H9 (cell line): ENCODE measurements around the gene PRDM1. TPM values are rescaled to one million over a fixed set of nuclear protein-coding genes. Genes with fewer than 3 reads are reported as not detected.

Source experiments
- DNase-seq: peaks from one replicate; pipeline ENCODE4 v3.0.0-alpha.2; 2017
- H2AFZ ChIP-seq: one replicate; pipeline ENCODE4 v1.6.1; 2013; ENCODE audit warnings: mild to moderate bottlenecking, low read length, control low read depth, moderate library complexity
- H2AK5ac ChIP-seq: 2 replicates; pipeline ENCODE4 v1.6.1; 2013; ENCODE audit warnings: low read length, control low read depth, mixed read lengths; ENCODE audit not compliant: insufficient read length
- H2BK120ac ChIP-seq: one replicate; pipeline ENCODE4 v1.6.1; 2013; ENCODE audit warnings: low read depth, mild to moderate bottlenecking, low read length, control low read depth, inconsistent platforms; ENCODE audit not compliant: poor library complexity, severe bottlenecking
- H2BK12ac ChIP-seq: 2 replicates; pipeline ENCODE4 v1.6.1; 2013; ENCODE audit warnings: low read length, control low read depth, mixed read lengths, low read depth; ENCODE audit not compliant: insufficient read length
- H2BK15ac ChIP-seq: 2 replicates; pipeline ENCODE4 v1.6.1; 2013; ENCODE audit warnings: low read depth, low read length, control low read depth
- H2BK20ac ChIP-seq: one replicate; pipeline ENCODE4 v1.6.1; 2013; ENCODE audit warnings: low read depth, mild to moderate bottlenecking, low read length, control low read depth, inconsistent platforms; ENCODE audit not compliant: poor library complexity, severe bottlenecking
- H2BK5ac ChIP-seq: 2 replicates; pipeline ENCODE4 v1.6.1; 2013; ENCODE audit warnings: low read length, control low read depth, mixed read lengths; ENCODE audit not compliant: insufficient read length
- H3K14ac ChIP-seq: 2 replicates; pipeline ENCODE4 v1.6.1; 2013; ENCODE audit warnings: low read length, control low read depth; ENCODE audit not compliant: insufficient read depth
- H3K18ac ChIP-seq: 2 replicates; pipeline ENCODE4 v1.6.1; 2013; ENCODE audit warnings: low read depth, mild to moderate bottlenecking, mixed read lengths, low read length, control low read depth; ENCODE audit not compliant: insufficient read length
- H3K23ac ChIP-seq: 2 replicates; pipeline ENCODE4 v1.6.1; 2013; ENCODE audit warnings: low read length, control low read depth, mixed read lengths, low read depth; ENCODE audit not compliant: insufficient read length
- H3K23me2 ChIP-seq: 2 replicates; pipeline ENCODE4 v1.6.1; 2013; ENCODE audit warnings: low read depth, mild to moderate bottlenecking, mixed read lengths, low read length, control low read depth; ENCODE audit not compliant: insufficient read length, poor library complexity, severe bottlenecking
- H3K27ac ChIP-seq: 2 replicates; pipeline ENCODE4 v1.5.1; 2013; ENCODE audit warnings: low read length, control low read depth, mixed read lengths, low read depth; ENCODE audit not compliant: insufficient read length
- H3K27me3 ChIP-seq: 2 replicates; pipeline ENCODE4 v1.6.1; 2013; ENCODE audit warnings: low read length, control low read depth, inconsistent platforms; ENCODE audit not compliant: insufficient read depth
- H3K4ac ChIP-seq: 2 replicates; pipeline ENCODE4 v1.6.1; 2013; ENCODE audit warnings: low read depth, mild to moderate bottlenecking, control low read depth, inconsistent platforms, low read length, moderate library complexity
- H3K4me1 ChIP-seq: 2 replicates; pipeline ENCODE4 v1.6.1; 2013; ENCODE audit warnings: low read length, control low read depth, inconsistent platforms; ENCODE audit not compliant: insufficient read depth
- H3K4me2 ChIP-seq: 2 replicates; pipeline ENCODE4 v1.6.1; 2013; ENCODE audit warnings: low read length, control low read depth, mixed read lengths; ENCODE audit not compliant: insufficient read length, insufficient read depth
- H3K56ac ChIP-seq: 2 replicates; pipeline ENCODE4 v1.6.1; 2013; ENCODE audit warnings: low read depth, mild to moderate bottlenecking, mixed read lengths, low read length, control low read depth; ENCODE audit not compliant: insufficient read length
- H3K79me1 ChIP-seq: 2 replicates; pipeline ENCODE4 v1.6.1; 2013; ENCODE audit warnings: low read depth, mild to moderate bottlenecking, moderate library complexity, low read length, control low read depth, inconsistent platforms; ENCODE audit not compliant: insufficient read depth, poor library complexity, severe bottlenecking
- H3K79me2 ChIP-seq: 2 replicates; pipeline ENCODE4 v1.6.1; 2013; ENCODE audit warnings: low read length, control low read depth, inconsistent platforms; ENCODE audit not compliant: insufficient read depth
- H3K9ac ChIP-seq: 2 replicates; pipeline ENCODE4 v1.6.1; 2013; ENCODE audit warnings: low read length, control low read depth, mixed read lengths; ENCODE audit not compliant: insufficient read length; ENCODE audit errors: extremely low read depth
- H3K9me3 ChIP-seq: one replicate; pipeline ENCODE4 v1.6.1; 2013; ENCODE audit warnings: low read depth, low read length, inconsistent platforms; ENCODE audit not compliant: control insufficient read depth
- H3T11ph ChIP-seq: one replicate; pipeline ENCODE4 v1.6.1; 2013; ENCODE audit warnings: mild to moderate bottlenecking, low read length, control low read depth, inconsistent platforms
- H4K20me1 ChIP-seq: one replicate; pipeline ENCODE4 v1.6.1; 2013; ENCODE audit not compliant: control insufficient read depth, insufficient read length, insufficient read depth
- H4K5ac ChIP-seq: 2 replicates; pipeline ENCODE4 v1.6.1; 2013; ENCODE audit warnings: low read depth, mild to moderate bottlenecking, mixed read lengths, low read length, control low read depth; ENCODE audit not compliant: insufficient read length
- H4K8ac ChIP-seq: replicated peaks from 2 replicates; pipeline ENCODE4 v1.6.1; 2013; ENCODE audit warnings: low read length, control low read depth, mixed read lengths, low read depth; ENCODE audit not compliant: insufficient read length
- H4K91ac ChIP-seq: 2 replicates; pipeline ENCODE4 v1.6.1; 2013; ENCODE audit warnings: low read depth, mild to moderate bottlenecking, moderate library complexity, mixed read lengths, low read length, control low read depth; ENCODE audit not compliant: insufficient read length
- H3K27ac Mint-ChIP-seq, 3 experiments: 2 replicates in 2 of 3; 3 replicates in 1 of 3; pipeline ENCODE4 v1.8.0; 2020 to 2021; ENCODE audit warnings: mixed read lengths in 3 of 3, mild to moderate bottlenecking in 1 of 3, moderate library complexity in 1 of 3
- H3K27me3 Mint-ChIP-seq: 2 replicates; pipeline ENCODE4 v1.8.0; 2021; ENCODE audit warnings: low read depth, mild to moderate bottlenecking, moderate library complexity, mixed read lengths
- H3K36me3 Mint-ChIP-seq, 3 experiments: 2 replicates in 2 of 3; 3 replicates in 1 of 3; pipeline ENCODE4 v1.8.0; 2020 to 2021; ENCODE audit warnings: low read depth in 3 of 3, mixed read lengths in 3 of 3; ENCODE audit not compliant: insufficient read depth in 1 of 3
- H3K4me1 Mint-ChIP-seq, 2 experiments: 2 replicates each; pipeline ENCODE4 v1.8.0; 2020; ENCODE audit warnings: mixed read lengths in 2 of 2
- H3K4me3 Mint-ChIP-seq, 2 experiments: 2 replicates in 1 of 2; 3 replicates in 1 of 2; pipeline ENCODE4 v1.8.0; 2020 to 2021; ENCODE audit warnings: mild to moderate bottlenecking in 2 of 2, mixed read lengths in 2 of 2, moderate library complexity in 1 of 2
- H3K9me3 Mint-ChIP-seq, 2 experiments: 2 replicates in 1 of 2; 3 replicates in 1 of 2; pipeline ENCODE4 v1.8.0; 2020; ENCODE audit warnings: mild to moderate bottlenecking in 2 of 2, mixed read lengths in 2 of 2, moderate library complexity in 1 of 2
- CTCF ChIP-seq: fragments of 200-600 bp; sonication (generic); conservative IDR thresholded peaks from 3 replicates; pipeline ENCODE4 v1.8.0; 2021; ENCODE audit warnings: antibody characterized with exemption, mild to moderate bottlenecking
- WGBS: extraction: QIAGEN DNeasy Blood & Tissue Kit; methylation state at CpG from one replicate; pipeline ENCODE4 v1.1.7; 2013; ENCODE audit warnings: missing lambda C conversion rate, low lambda C conversion rate, mixed read lengths; ENCODE audit not compliant: insufficient read length; ENCODE audit errors: extremely low coverage; 5-methylcytosine and 5-hydroxymethylcytosine counted together
- total RNA-seq: library from RNA; stranded (reverse); gene quantifications from 2 replicates; pipeline ENCODE4 v1.2.1, GENCODE V29; 2021

Gene PRDM1
- total RNA-seq, 1 experiment from 2014 or later, result 2.9 TPM

GRCh38 chr6:106046854-106047200 lies 39.3 kb upstream of the PRDM1 start:
- no peak overlapping the region for H4K5ac ChIP-seq
- H3K27me3 Mint-ChIP-seq, result peaks cover 27% of the 10 kb centered on the region
- no peak overlapping the region for H3K56ac ChIP-seq
- H3K79me2 ChIP-seq, result no peaks in the 10 kb centered on the region
- H3K27ac ChIP-seq, result no peak overlapping the region
- H4K20me1 ChIP-seq, result no peaks in the 10 kb centered on the region
- H3K4me1 Mint-ChIP-seq, result peaks cover 18 to 23% of the 10 kb centered on the region in 2 experiments
- H3K4ac ChIP-seq, result no peak overlapping the region
- no peak overlapping the region for H3K4me3 Mint-ChIP-seq
- no peak for DNase-seq
- no peak overlapping the region for H2BK20ac ChIP-seq
- no peak overlapping the region for H4K8ac ChIP-seq
- H3K4me1 ChIP-seq, result peaks cover 2% of the 10 kb centered on the region; the same call in 1 of the 2 replicates
- H3K14ac ChIP-seq, result no peak overlapping the region
- H2BK12ac ChIP-seq, result no peak overlapping the region
- H3K27me3 ChIP-seq, result no peaks in the 10 kb centered on the region; the same call in 1 of the 2 replicates
- H2BK15ac ChIP-seq, result no peak overlapping the region
- H3K18ac ChIP-seq, result no peak overlapping the region
- H2BK120ac ChIP-seq, result no peak overlapping the region
- H2AK5ac ChIP-seq, result no peak overlapping the region
- no peak overlapping the region for H3K9ac ChIP-seq
- H3K79me1 ChIP-seq, result no peaks in the 10 kb centered on the region
- H3T11ph ChIP-seq, result no peak overlapping the region
- H3K4me2 ChIP-seq, result no peak overlapping the region
- no peak overlapping the region for H3K23ac ChIP-seq
- H3K9me3 ChIP-seq, result no peaks in the 10 kb centered on the region
- H2AFZ ChIP-seq, result no peak overlapping the region
- H4K91ac ChIP-seq, result no peak overlapping the region
- no peak overlapping the region for H2BK5ac ChIP-seq
- H3K9me3 Mint-ChIP-seq, result no peaks in the 10 kb centered on the region
- H3K27ac Mint-ChIP-seq, result no peak overlapping the region
- no peaks in the 10 kb centered on the region for H3K23me2 ChIP-seq
- no peak for TF ChIP-seq CTCF
- H3K36me3 Mint-ChIP-seq, result no peaks in the 10 kb centered on the region
- WGBS, result no CpG with 5 or more reads among the region's 1 CpG
